Neuron (in vitro differentiated cells): ENCODE data around the gene REPS1.
"Not testable (repeated sequence)": the region's sequence is repeated elsewhere in the genome, so short reads cannot be mapped to it uniquely, and the experiment has no call there.

Experiments used
- H2AFZ ChIP-seq: one replicate; pipeline ENCODE4 v1.6.1; 2013; ENCODE audit warnings: low read depth, mild to moderate bottlenecking, inconsistent platforms, low read length, moderate library complexity
- H3K27me3 ChIP-seq: one replicate; pipeline ENCODE4 v1.6.1; 2013; ENCODE audit warnings: low read length; ENCODE audit not compliant: insufficient read depth
- H3K36me3 ChIP-seq: one replicate; pipeline ENCODE4 v1.6.1; 2013; ENCODE audit warnings: low read length; ENCODE audit not compliant: insufficient read depth
- H3K4me1 ChIP-seq: one replicate; pipeline ENCODE4 v1.6.1; 2013; ENCODE audit warnings: low read length; ENCODE audit not compliant: insufficient read depth
- H3K4me3 ChIP-seq: 2 replicates; pipeline ENCODE4 v1.5.1; 2013; ENCODE audit warnings: mild to moderate bottlenecking, low read length, moderate library complexity
- H3K9me3 ChIP-seq: one replicate; pipeline ENCODE4 v1.6.1; 2013; ENCODE audit warnings: low read length

REPS1 gene

GRCh38 chr6:139016337-139017213 lies 28.5 kb upstream of the REPS1 start:
- peaks cover 18% of the 10 kb centered on the region for H3K4me1 ChIP-seq
- H3K27me3 ChIP-seq, result no peaks in the 10 kb centered on the region
- no peaks in the 10 kb centered on the region for H3K36me3 ChIP-seq
- H2AFZ ChIP-seq, result peak overlapping the region; percentile 55
- no peaks in the 10 kb centered on the region for H3K9me3 ChIP-seq
- H3K4me3 ChIP-seq, result peak overlapping the region; percentile 4

- no peaks in the 10 kb centered on the region for H3K36me3 ChIP-seq
- H3K9me3 ChIP-seq, result no peaks in the 10 kb centered on the region
- no peak overlapping the region for H3K4me3 ChIP-seq
- H3K27me3 ChIP-seq, result no peaks in the 10 kb centered on the region
- H3K4me1 ChIP-seq, result peaks cover 18% of the 10 kb centered on the region
- no peak overlapping the region for H2AFZ ChIP-seq
Measured at GRCh38 chr6:139014945-139015344, 26.9 kb upstream of the REPS1 start.

- Histone ChIP-seq H3K27me3 (no peaks in the 10 kb centered on the region), H3K9me3 (no peaks in the 10 kb centered on the region), H2AFZ (no peak overlapping the region), H3K36me3 (no peaks in the 10 kb centered on the region), H3K4me1 (peaks cover 18% of the 10 kb centered on the region), H3K4me3 (no peak overlapping the region)
Measured at GRCh38 chr6:139013185-139013800, 25.2 kb upstream of the REPS1 start.

- H3K4me3 ChIP-seq, result no peak overlapping the region
- no peaks in the 10 kb centered on the region for H3K27me3 ChIP-seq
- H2AFZ ChIP-seq, result no peak overlapping the region
Measured at GRCh38 chr6:139011980-139012379, 23.9 kb upstream of the REPS1 start.

GRCh38 chr6:139010674-139011073 lies 22.6 kb upstream of the REPS1 start:
- Histone ChIP-seq H3K4me3 (no peak overlapping the region), H3K36me3 (no peaks in the 10 kb centered on the region), H3K9me3 (no peaks in the 10 kb centered on the region), H2AFZ (no peak overlapping the region), H3K27me3 (no peaks in the 10 kb centered on the region), H3K4me1 (peaks cover 6% of the 10 kb centered on the region)

More at GRCh38 chr6:139011980-139012379, 23.9 kb upstream of the REPS1 start:
- no peaks in the 10 kb centered on the region for H3K9me3 ChIP-seq
- no peaks in the 10 kb centered on the region for H3K36me3 ChIP-seq
- H3K4me1 ChIP-seq, result peaks cover 14% of the 10 kb centered on the region

- H3K36me3 ChIP-seq, result no peaks in the 10 kb centered on the region
- peaks cover 3% of the 10 kb centered on the region for H3K27me3 ChIP-seq
- H3K4me1 ChIP-seq, result peaks cover 4% of the 10 kb centered on the region
- no peaks in the 10 kb centered on the region for H3K9me3 ChIP-seq
- H2AFZ ChIP-seq, result no peak overlapping the region
- H3K4me3 ChIP-seq, result no peak overlapping the region
Measured at GRCh38 chr6:139008117-139008516, 20.1 kb upstream of the REPS1 start.

GRCh38 chr6:139007428-139007827 lies 19.4 kb upstream of the REPS1 start:
- H3K4me1 ChIP-seq, result no peaks in the 10 kb centered on the region
- H2AFZ ChIP-seq, result no peak overlapping the region
- H3K27me3 ChIP-seq, result peaks cover 3% of the 10 kb centered on the region
- H3K9me3 ChIP-seq, result no peaks in the 10 kb centered on the region
- no peaks in the 10 kb centered on the region for H3K36me3 ChIP-seq
- no peak overlapping the region for H3K4me3 ChIP-seq

- H2AFZ ChIP-seq, result no peak overlapping the region
- peaks cover 3% of the 10 kb centered on the region for H3K27me3 ChIP-seq
- no peak overlapping the region for H3K4me3 ChIP-seq
- H3K9me3 ChIP-seq, result no peaks in the 10 kb centered on the region
- H3K4me1 ChIP-seq, result no peaks in the 10 kb centered on the region
- H3K36me3 ChIP-seq, result no peaks in the 10 kb centered on the region
Measured at GRCh38 chr6:139006477-139006876, 18.4 kb upstream of the REPS1 start.

- Histone ChIP-seq H3K4me1 (no peaks in the 10 kb centered on the region), H3K4me3 (no peak overlapping the region), H3K9me3 (no peaks in the 10 kb centered on the region), H3K27me3 (peaks cover 3% of the 10 kb centered on the region), H3K36me3 (no peaks in the 10 kb centered on the region), H2AFZ (no peak overlapping the region)
Measured at GRCh38 chr6:139003751-139004150, 15.7 kb upstream of the REPS1 start.

- Histone ChIP-seq H3K9me3 (no peaks in the 10 kb centered on the region), H3K36me3 (no peaks in the 10 kb centered on the region), H2AFZ (no peak overlapping the region), H3K27me3 (peaks cover 3% of the 10 kb centered on the region), H3K4me3 (no peak overlapping the region), H3K4me1 (no peaks in the 10 kb centered on the region)
Measured at GRCh38 chr6:138999949-139000725, 12.1 kb upstream of the REPS1 start.

- Histone ChIP-seq H3K9me3 (no peaks in the 10 kb centered on the region), H3K27me3 (no peaks in the 10 kb centered on the region)
Measured at GRCh38 chr6:138997136-138997535, 9.1 kb upstream of the REPS1 start.

GRCh38 chr6:138996524-138996923 lies 8.5 kb upstream of the REPS1 start:
- H3K4me1 ChIP-seq, result no peaks in the 10 kb centered on the region
- H3K27me3 ChIP-seq, result no peaks in the 10 kb centered on the region
- H3K4me3 ChIP-seq, result no peak overlapping the region
- H3K9me3 ChIP-seq, result no peaks in the 10 kb centered on the region
- H2AFZ ChIP-seq, result no peak overlapping the region
- no peaks in the 10 kb centered on the region for H3K36me3 ChIP-seq

More at GRCh38 chr6:138997136-138997535, 9.1 kb upstream of the REPS1 start:
- Histone ChIP-seq H2AFZ (no peak overlapping the region), H3K36me3 (no peaks in the 10 kb centered on the region), H3K4me3 (no peak overlapping the region), H3K4me1 (no peaks in the 10 kb centered on the region)

GRCh38 chr6:138993410-138993809 lies 5.4 kb upstream of the REPS1 start:
- not testable (repeated sequence) for H3K27me3 ChIP-seq, H3K4me3 ChIP-seq, H2AFZ ChIP-seq, H3K4me1 ChIP-seq, H3K36me3 ChIP-seq, H3K9me3 ChIP-seq
